HEK293 (cell line): ENCODE data around the gene UGT1A8.

Experiments
- CTCF ChIA-PET: fragments of 350-600 bp; formaldehyde crosslinking; extraction: SDS; loops from one replicate; lab custom pipeline; 2021; ENCODE audit warnings: antibody characterized with exemption; lab: Yijun Ruan, JAX
- POLR2A ChIA-PET: fragments of 300-600 bp; formaldehyde crosslinking; extraction: SDS; loops from one replicate; lab custom pipeline; 2020; ENCODE audit warnings: antibody characterized with exemption, inconsistent platforms; lab: Yijun Ruan, JAX
- H3K27ac ChIP-seq: fragments of 200-500 bp; sonication (Bioruptor generic); 2 replicates; pipeline ENCODE4 v1.5.1; 2014; ENCODE audit warnings: low read depth, low read length, control low read depth, inconsistent platforms; ENCODE audit errors: extremely low read depth
- H3K36me3 ChIP-seq, 2 experiments: fragments of 200-500 bp in 1 of 2; sonication (Bioruptor generic) in 1 of 2; 1 replicate in 1 of 2; 2 replicates in 1 of 2; pipeline ENCODE4 v1.5.1; 2014 to 2017; ENCODE audit warnings: inconsistent platforms in 2 of 2, low read length in 2 of 2; ENCODE audit not compliant: control insufficient read depth in 2 of 2, insufficient read depth in 1 of 2
- H3K4me1 ChIP-seq: fragments of 200-500 bp; sonication (Bioruptor generic); 2 replicates; pipeline ENCODE4 v1.5.1; 2014; ENCODE audit warnings: mild to moderate bottlenecking, low read length, inconsistent platforms; ENCODE audit not compliant: control insufficient read depth, insufficient read depth
- H3K4me3 ChIP-seq: 2 replicates; pipeline ENCODE4 v1.5.1; 2011; ENCODE audit warnings: low read depth, mild to moderate bottlenecking, control low read depth, low read length, moderate library complexity
- H3K9me3 ChIP-seq: fragments of 200-500 bp; sonication (Bioruptor generic); 2 replicates; pipeline ENCODE4 v1.5.1; 2014; ENCODE audit warnings: low read depth, low read length, inconsistent platforms; ENCODE audit not compliant: control insufficient read depth, insufficient read depth
- GLIS2 ChIP-seq: fragments of 450-650 bp; formaldehyde crosslinking; IDR thresholded peaks from 2 replicates; pipeline ENCODE4 v1.5.1; 2016; ENCODE audit warnings: missing biosample characterization, missing genetic modification characterization
- HIC1 ChIP-seq: fragments of 450-650 bp; formaldehyde crosslinking; IDR thresholded peaks from 2 replicates; pipeline ENCODE4 v1.5.1; 2016; ENCODE audit warnings: missing biosample characterization, missing genetic modification characterization
- KLF9 ChIP-seq: fragments of 450-650 bp; formaldehyde crosslinking; IDR thresholded peaks from 2 replicates; pipeline ENCODE4 v1.5.1; 2016; ENCODE audit warnings: missing biosample characterization, missing genetic modification characterization, low read depth
- PRDM10 ChIP-seq: fragments of 450-650 bp; formaldehyde crosslinking; IDR thresholded peaks from 2 replicates; pipeline ENCODE4 v1.5.1; 2016; ENCODE audit warnings: missing biosample characterization, missing genetic modification characterization
- TSHZ1 ChIP-seq: fragments of 450-650 bp; formaldehyde crosslinking; IDR thresholded peaks from 2 replicates; pipeline ENCODE4 v1.5.1; 2016; ENCODE audit warnings: missing biosample characterization, missing genetic modification characterization, borderline replicate concordance
- ZNF138 ChIP-seq: fragments of 450-650 bp; formaldehyde crosslinking; IDR thresholded peaks from 2 replicates; pipeline ENCODE4 v1.5.1; 2016; ENCODE audit warnings: missing biosample characterization, missing genetic modification characterization, borderline replicate concordance
- ZNF280C ChIP-seq: fragments of 450-650 bp; formaldehyde crosslinking; IDR thresholded peaks from 2 replicates; pipeline ENCODE4 v1.5.1; 2016; ENCODE audit warnings: missing biosample characterization, missing genetic modification characterization
- ZNF280D ChIP-seq: fragments of 450-650 bp; formaldehyde crosslinking; IDR thresholded peaks from 2 replicates; pipeline ENCODE4 v1.5.1; 2016; ENCODE audit warnings: missing biosample characterization, missing genetic modification characterization
- ZNF37A ChIP-seq: fragments of 450-650 bp; IDR thresholded peaks from 2 replicates; pipeline ENCODE4 v1.5.1; 2018; ENCODE audit warnings: missing biosample characterization, missing genetic modification characterization
- ZNF530 ChIP-seq: fragments of 450-650 bp; formaldehyde crosslinking; IDR thresholded peaks from 2 replicates; pipeline ENCODE4 v1.5.1; 2016; ENCODE audit warnings: low read depth, missing biosample characterization, missing genetic modification characterization
- ZNF654 ChIP-seq: fragments of 450-650 bp; formaldehyde crosslinking; IDR thresholded peaks from 2 replicates; pipeline ENCODE4 v1.5.1; 2016; ENCODE audit warnings: low read depth, missing biosample characterization, missing genetic modification characterization
- ZNF660 ChIP-seq: fragments of 450-650 bp; IDR thresholded peaks from 2 replicates; pipeline ENCODE4 v1.5.1; 2018; ENCODE audit warnings: missing biosample characterization, mild to moderate bottlenecking, missing genetic modification characterization
- ZNF670 ChIP-seq: fragments of 450-650 bp; formaldehyde crosslinking; IDR thresholded peaks from 2 replicates; pipeline ENCODE4 v1.5.1; 2016; ENCODE audit warnings: missing biosample characterization, missing genetic modification characterization, low read depth
- ZNF704 ChIP-seq: fragments of 450-650 bp; formaldehyde crosslinking; IDR thresholded peaks from 2 replicates; pipeline ENCODE4 v1.5.1; 2016; ENCODE audit warnings: missing biosample characterization, missing genetic modification characterization
- ZNF843 ChIP-seq: fragments of 450-650 bp; formaldehyde crosslinking; IDR thresholded peaks from 2 replicates; pipeline ENCODE4 v1.5.1; 2016; ENCODE audit warnings: missing biosample characterization, missing genetic modification characterization
- ZSCAN16 ChIP-seq: fragments of 450-650 bp; formaldehyde crosslinking; IDR thresholded peaks from 2 replicates; pipeline ENCODE4 v1.5.1; 2016; ENCODE audit warnings: missing biosample characterization, missing genetic modification characterization

UGT1A8 gene

GRCh38 chr2:233689031-233689430 is 71.6 kb downstream of the UGT1A8 start:
- H3K27ac ChIP-seq: no peak overlapping the region
- no peaks in the 10 kb centered on the region for H3K9me3 ChIP-seq
- ChIA-PET CTCF (no interaction called here), POLR2A (no interaction called here)
- TF ChIP-seq ZNF704 (tag by site-specific recombination): no peak
- TF ChIP-seq TSHZ1 (tag by site-specific recombination): no peak
- TF ChIP-seq ZSCAN16 (tag by site-specific recombination): no peak
- TF ChIP-seq ZNF280D (tag by site-specific recombination): no peak
- no peak for TF ChIP-seq ZNF530 (tag by site-specific recombination)
- TF ChIP-seq ZNF37A: no peak
- H3K36me3 ChIP-seq: no peaks in the 10 kb centered on the region
- H3K4me3 ChIP-seq: no peak overlapping the region
- H3K4me1 ChIP-seq: no peaks in the 10 kb centered on the region

- no peak overlapping the region for H3K27ac ChIP-seq
- TF ChIP-seq ZNF654 (tag by site-specific recombination) (no peak), HIC1 (tag by site-specific recombination) (no peak), ZNF843 (tag by site-specific recombination) (no peak), ZNF280C (no peak), PRDM10 (tag by site-specific recombination) (no peak), KLF9 (no peak), ZNF670 (tag by site-specific recombination) (no peak), GLIS2 (tag by site-specific recombination) (no peak), ZNF660 (tag by site-specific recombination) (no peak), ZNF138 (tag by site-specific recombination) (no peak)
Observed at GRCh38 chr2:233689501-233689900, 72.1 kb downstream of the UGT1A8 start.

More at GRCh38 chr2:233689501-233689900, 72.1 kb downstream of the UGT1A8 start:
- H3K4me1 ChIP-seq: no peaks in the 10 kb centered on the region
- H3K36me3 ChIP-seq: no peaks in the 10 kb centered on the region
- CTCF ChIA-PET: interaction anchor here (1.8 kb wide), 1 partner anchor 22 kb away, joined by 5 read pairs; no protein-coding TSS in a partner anchor
- POLR2A ChIA-PET: no interaction called here
- H3K4me3 ChIP-seq: no peak overlapping the region
- no peaks in the 10 kb centered on the region for H3K9me3 ChIP-seq
